SK-N-SH (cell line): ENCODE results near the gene TBRG4. TPM values are rescaled to one million over a fixed set of nuclear protein-coding genes. Genes with fewer than 3 reads are reported as not detected.
A peak's percentile ranks its signal among the peaks of the same experiment; 100 is the strongest.

Experiments used
- CTCF ChIA-PET: fragments of 300-600, 350-600 bp; formaldehyde crosslinking; extraction: SDS; loops from one replicate; lab custom pipeline; 2021; lab: Yijun Ruan, JAX
- POLR2A ChIA-PET: fragments of 350-600 bp; sonication (Branson Sonifier 250); formaldehyde crosslinking; extraction: SDS; loops from one replicate; lab custom pipeline; 2020; ENCODE audit warnings: antibody characterized with exemption, inconsistent platforms; lab: Yijun Ruan, JAX
- DNase-seq: peaks from one replicate; pipeline ENCODE4 v3.0.0; 2012
- H2AFZ ChIP-seq: fragments of 200-600 bp; sonication (generic); 2 replicates; pipeline ENCODE4 v1.8.1; 2016; ENCODE audit warnings: antibody characterized with exemption, mild to moderate bottlenecking, low read depth
- H3F3A ChIP-seq: fragments of 200-600 bp; sonication (generic); replicated peaks from 2 replicates; pipeline ENCODE3; 2016; ENCODE audit warnings: antibody characterized with exemption, mild to moderate bottlenecking; ENCODE audit not compliant: insufficient read depth
- H3K27ac ChIP-seq, 2 experiments: fragments of 200-500 bp in 1 of 2; fragments of 200-600 bp in 1 of 2; sonication (Bioruptor generic) in 1 of 2; sonication (generic), shearing (Covaris generic) in 1 of 2; 2 replicates each; pipeline versions ENCODE4 v1.5.1 to v1.6.1; 2014 to 2016; ENCODE audit warnings: low read depth in 2 of 2, inconsistent platforms in 1 of 2, low read length in 1 of 2, mild to moderate bottlenecking in 1 of 2, mixed read lengths in 1 of 2
- H3K27me3 ChIP-seq: fragments of 200-600 bp; sonication (generic), shearing (Covaris generic); 2 replicates; pipeline ENCODE4 v1.6.1; 2016; ENCODE audit warnings: mixed run types; ENCODE audit not compliant: insufficient read depth
- H3K36me3 ChIP-seq, 2 experiments: fragments of 200-500 bp in 1 of 2; fragments of 200-600 bp in 1 of 2; sonication (Bioruptor generic) in 1 of 2; sonication (generic) in 1 of 2; replicated peaks in 1 of 2; 2 replicates each; pipeline versions ENCODE3 to v1.5.1; 2014 to 2016; ENCODE audit warnings: low read length in 1 of 2, mild to moderate bottlenecking in 1 of 2; ENCODE audit not compliant: insufficient read depth in 2 of 2, control insufficient read depth in 1 of 2
- H3K4me1 ChIP-seq, 2 experiments: fragments of 200-500 bp in 1 of 2; fragments of 200-600 bp in 1 of 2; sonication (Bioruptor generic) in 1 of 2; sonication (generic), shearing (Covaris generic) in 1 of 2; 2 replicates each; pipeline versions ENCODE4 v1.5.1 to v1.6.1; 2014 to 2016; ENCODE audit warnings: low read depth in 1 of 2, low read length in 1 of 2, mixed run types in 1 of 2; ENCODE audit not compliant: insufficient read depth in 2 of 2, control insufficient read depth in 1 of 2
- H3K4me2 ChIP-seq: fragments of 200-600 bp; sonication (generic), shearing (Covaris generic); 2 replicates; pipeline ENCODE4 v1.6.1; 2017; ENCODE audit warnings: mixed run types
- H3K4me3 ChIP-seq, 2 experiments: fragments of 200-500 bp in 1 of 2; fragments of 200-600 bp in 1 of 2; sonication (Bioruptor generic) in 1 of 2; sonication (generic), shearing (Covaris generic) in 1 of 2; 2 replicates each; pipeline versions ENCODE4 v1.5.1 to v1.8.1; 2014 to 2016; ENCODE audit warnings: low read depth in 2 of 2, inconsistent platforms in 1 of 2, low read length in 1 of 2, mild to moderate bottlenecking in 1 of 2, mixed read lengths in 1 of 2, moderate library complexity in 1 of 2
- H3K79me2 ChIP-seq: fragments of 200-600 bp; sonication (generic); 2 replicates; pipeline ENCODE4 v1.8.1; 2017; ENCODE audit warnings: mild to moderate bottlenecking; ENCODE audit not compliant: insufficient read depth
- H3K9ac ChIP-seq: fragments of 200-600 bp; sonication (generic); 2 replicates; pipeline ENCODE4 v1.6.1; 2017; ENCODE audit warnings: mixed run types
- H3K9me2 ChIP-seq: fragments of 200-600 bp; sonication (generic); 2 replicates; pipeline ENCODE4 v1.6.1; 2017; ENCODE audit warnings: mixed run types
- H3K9me3 ChIP-seq: fragments of 200-600 bp; sonication (generic); 2 replicates; pipeline ENCODE4 v1.6.1; 2017; ENCODE audit warnings: mixed run types, mild to moderate bottlenecking, moderate library complexity
- H4K20me1 ChIP-seq: fragments of 200-600 bp; sonication (generic); 2 replicates; pipeline ENCODE4 v1.6.1; 2017; ENCODE audit warnings: mild to moderate bottlenecking, mixed run types; ENCODE audit not compliant: insufficient read depth
- ELF1 ChIP-seq: IDR thresholded peaks from 2 replicates; pipeline ENCODE4 v1.4.0; 2012
- EZH2phosphoT487 ChIP-seq: fragments of 200-600 bp; sonication (generic); IDR thresholded peaks from 2 replicates; pipeline ENCODE4 v1.6.1; 2017; ENCODE audit warnings: low read depth, mixed run types, mild to moderate bottlenecking, antibody characterized with exemption, moderate library complexity, borderline replicate concordance
- FOSL2 ChIP-seq: IDR thresholded peaks from 2 replicates; pipeline ENCODE4 v1.4.0; 2012; ENCODE audit warnings: low read depth, mild to moderate bottlenecking, moderate library complexity, borderline replicate concordance
- FOXJ3 ChIP-seq: sonication (generic); formaldehyde crosslinking; IDR thresholded peaks from 2 replicates; pipeline ENCODE4 v1.5.1; 2020; ENCODE audit warnings: mild to moderate bottlenecking, missing genetic modification reagents
- GABPA ChIP-seq: IDR thresholded peaks from 2 replicates; pipeline ENCODE4 v1.4.0; 2012; ENCODE audit warnings: low read depth, mild to moderate bottlenecking
- GATA2 ChIP-seq: sonication (generic); formaldehyde crosslinking; IDR thresholded peaks from 2 replicates; pipeline ENCODE4 v1.5.0; 2020; ENCODE audit warnings: mild to moderate bottlenecking, missing genetic modification reagents
- IRF3 ChIP-seq: fragments of 150-350 bp; IDR thresholded peaks from 2 replicates; pipeline ENCODE4 v1.6.1; 2016; ENCODE audit warnings: mild to moderate bottlenecking, low read depth, low read length
- MAX ChIP-seq: IDR thresholded peaks from 2 replicates; pipeline ENCODE4 v1.4.0; 2012; ENCODE audit warnings: low read depth
- MEF2A ChIP-seq: IDR thresholded peaks from 2 replicates; pipeline ENCODE4 v1.4.0; 2012; ENCODE audit warnings: low read depth, borderline replicate concordance
- NRF1 ChIP-seq: IDR thresholded peaks from 2 replicates; pipeline ENCODE4 v1.6.1; 2012; ENCODE audit warnings: low read depth, mild to moderate bottlenecking, low read length
- RAD21 ChIP-seq: IDR thresholded peaks from 2 replicates; pipeline ENCODE4 v1.6.1; 2012; ENCODE audit warnings: mild to moderate bottlenecking, low read length
- REST ChIP-seq: IDR thresholded peaks from 2 replicates; pipeline ENCODE4 v1.6.1; 2012; ENCODE audit warnings: mild to moderate bottlenecking, low read depth, low read length, moderate library complexity
- RXRA ChIP-seq: IDR thresholded peaks from 2 replicates; pipeline ENCODE4 v1.4.0; 2012; ENCODE audit warnings: low read depth, mild to moderate bottlenecking, borderline replicate concordance
- SIN3A ChIP-seq: IDR thresholded peaks from 2 replicates; pipeline ENCODE4 v1.6.1; 2012; ENCODE audit warnings: low read depth, mild to moderate bottlenecking, low read length, moderate library complexity, borderline replicate concordance
- TAF1 ChIP-seq: IDR thresholded peaks from 2 replicates; pipeline ENCODE4 v1.6.1; 2012; ENCODE audit warnings: low read depth, mild to moderate bottlenecking, low read length, moderate library complexity, borderline replicate concordance
- TEAD4 ChIP-seq: IDR thresholded peaks from 2 replicates; pipeline ENCODE4 v1.4.0; 2012; ENCODE audit warnings: mild to moderate bottlenecking, borderline replicate concordance; ENCODE audit not compliant: insufficient read depth
- USF1 ChIP-seq: IDR thresholded peaks from 2 replicates; pipeline ENCODE4 v1.4.0; 2012; ENCODE audit warnings: low read depth, borderline replicate concordance
- USF2 ChIP-seq: fragments of 150-350 bp; IDR thresholded peaks from 2 replicates; pipeline ENCODE4 v1.6.1; 2017; ENCODE audit warnings: antibody characterized with exemption, low read length, low read depth, borderline replicate concordance
- YY1 ChIP-seq: IDR thresholded peaks from 2 replicates; pipeline ENCODE4 v1.4.0; 2012; ENCODE audit warnings: low read depth, mild to moderate bottlenecking
- ZBTB33 ChIP-seq: IDR thresholded peaks from 2 replicates; pipeline ENCODE4 v1.4.0; 2012; ENCODE audit warnings: low read depth, borderline replicate concordance
- WGBS: methylation state at CpG from one replicate; pipeline ENCODE4 v1.1.6; 2017; ENCODE audit warnings: low lambda C conversion rate; 5-methylcytosine and 5-hydroxymethylcytosine counted together
- polyA plus RNA-seq, 3 experiments: library from polyadenylated mRNA; depleted of rRNA; stranded (reverse); fragments of >200 nt; gene quantifications; 2 replicates each; pipeline ENCODE4 v1.2.3, GENCODE V29; 2012

The TBRG4 gene
- polyA plus RNA-seq, 1 of the 3 experiments (the other 2 are of a cell fraction), result 76.2 TPM

- 93% methylated on average over 11 of the region's 23 CpGs for WGBS
- Histone ChIP-seq H2AFZ (no peak overlapping the region), H3K9ac (no peak overlapping the region), H3K36me3 (peaks cover 0 to 34% of the 10 kb centered on the region in 2 experiments), H3K9me3 (no peaks in the 10 kb centered on the region), H3F3A (no peaks in the 10 kb centered on the region), H4K20me1 (no peaks in the 10 kb centered on the region; the same call in 1 of the 2 replicates), H3K9me2 (no peaks in the 10 kb centered on the region), H3K27me3 (no peaks in the 10 kb centered on the region), H3K4me2 (no peak overlapping the region), H3K4me1 (peaks cover 0 to 35% of the 10 kb centered on the region in 2 experiments; a peak in 1 of 4 replicates), H3K4me3 (no peak overlapping the region), H3K79me2 (peaks cover 20% of the 10 kb centered on the region; the same call in 1 of the 2 replicates), H3K27ac (peak overlapping the region in 1 of 2 experiments; percentile 11; a peak in 1 of 4 replicates)
- ChIA-PET POLR2A (interaction anchor here (1.6 kb wide), 1 partner anchor 100 kb away, joined by 3 read pairs; no protein-coding TSS in a partner anchor), CTCF (interaction anchor here (0.9 to 1.2 kb wide), 2 partner anchors 26 to 112 kb away, joined by 3 read pairs; no protein-coding TSS in a partner anchor)
- TF ChIP-seq EZH2phosphoT487, result no peak
- no peak for TF ChIP-seq TEAD4
- no peak for TF ChIP-seq MAX
- TF ChIP-seq REST, result no peak
- TF ChIP-seq YY1, result no peak
- no peak for TF ChIP-seq ELF1
- TF ChIP-seq GABPA, result no peak
- no peak for TF ChIP-seq RAD21
- TF ChIP-seq GATA2, result no peak
- TF ChIP-seq SIN3A, result no peak
- TF ChIP-seq MEF2A, result no peak
- TF ChIP-seq RXRA, result no peak
- no peak for TF ChIP-seq NRF1
- no peak for TF ChIP-seq IRF3
- no peak for TF ChIP-seq USF1
- TF ChIP-seq TAF1, result no peak
- TF ChIP-seq FOXJ3, result no peak
- no peak for TF ChIP-seq USF2
- TF ChIP-seq FOSL2, result no peak
- no peak for TF ChIP-seq ZBTB33
- no peak for DNase-seq
These were observed 25.8 kb downstream of the TBRG4 start for GRCh38 chr7:45085619-45086200.
